HG02885 (cell line): ENCODE data around the gene UTY.
"Not testable (repeated sequence)": the region's sequence is repeated elsewhere in the genome, so short reads cannot be mapped to it uniquely, and the experiment has no call there.

Source experiments
- ATAC-seq: cut with Tn5 transposase; IDR thresholded peaks from one replicate; pipeline ENCODE4 v1.9.1; 2021; ENCODE audit warnings: mild to moderate bottlenecking; ENCODE audit not compliant: unreplicated experiment, poor library complexity

Gene UTY

DNA sequence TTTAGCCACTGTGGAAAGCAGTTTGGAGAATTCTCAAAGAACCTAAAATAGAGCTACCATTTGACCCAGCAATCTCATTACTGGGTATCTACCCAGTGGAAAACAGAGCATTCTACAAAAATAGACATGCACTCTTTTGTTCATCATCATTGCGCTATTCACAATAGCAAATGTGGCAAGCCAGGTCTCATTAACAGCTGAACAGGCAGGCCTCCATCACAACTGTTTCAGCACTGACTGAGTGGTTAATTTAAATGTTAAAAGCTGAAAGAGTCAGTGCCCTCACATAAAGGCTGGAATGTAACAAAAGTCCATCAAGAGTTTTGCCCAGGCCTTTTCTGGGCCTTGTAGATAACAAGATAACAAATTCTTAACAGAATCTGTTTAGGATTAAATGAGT, 166.9 kb downstream of the UTY start:
- no peak for ATAC-seq

DNA sequence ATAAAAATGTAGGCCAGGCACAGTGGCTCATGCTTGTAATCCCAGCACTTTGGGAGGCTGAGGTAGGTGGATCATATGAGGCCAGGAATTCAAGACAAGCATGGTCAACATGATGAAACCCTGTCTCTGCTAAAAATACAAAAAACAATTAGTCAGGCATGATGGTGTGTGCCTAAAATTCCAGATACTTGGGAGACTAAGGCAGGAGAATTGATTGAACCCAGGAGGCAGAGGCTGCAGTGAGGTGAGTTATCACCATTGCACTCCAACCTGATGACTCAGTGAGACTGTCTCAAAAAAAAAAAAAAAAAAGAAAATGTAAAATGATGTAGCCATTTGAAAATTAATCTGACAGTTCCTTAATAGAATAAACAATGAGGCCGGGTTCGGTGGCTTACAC, 171.9 kb downstream of the UTY start:
- no peak for ATAC-seq

DNA sequence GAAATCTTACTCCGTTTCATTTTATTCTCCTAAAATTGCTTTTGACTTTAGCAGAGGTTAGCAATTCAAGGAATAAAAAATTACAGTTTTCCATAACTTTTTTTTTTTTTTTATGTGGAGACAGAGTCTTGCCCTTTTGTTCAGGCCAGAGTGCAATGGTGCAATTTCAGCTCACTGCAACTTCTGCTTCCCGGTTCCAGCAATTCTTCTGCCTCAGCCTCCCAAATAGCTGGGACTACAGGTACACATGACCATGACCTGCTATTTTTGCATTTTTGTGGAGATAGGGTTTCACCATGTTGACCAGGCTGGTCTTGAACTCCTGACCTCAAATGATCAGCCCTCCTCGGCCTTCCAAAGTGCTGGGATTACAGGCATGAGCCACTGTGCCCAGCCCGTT, 179.0 kb downstream of the UTY start:
- ATAC-seq: no peak

DNA sequence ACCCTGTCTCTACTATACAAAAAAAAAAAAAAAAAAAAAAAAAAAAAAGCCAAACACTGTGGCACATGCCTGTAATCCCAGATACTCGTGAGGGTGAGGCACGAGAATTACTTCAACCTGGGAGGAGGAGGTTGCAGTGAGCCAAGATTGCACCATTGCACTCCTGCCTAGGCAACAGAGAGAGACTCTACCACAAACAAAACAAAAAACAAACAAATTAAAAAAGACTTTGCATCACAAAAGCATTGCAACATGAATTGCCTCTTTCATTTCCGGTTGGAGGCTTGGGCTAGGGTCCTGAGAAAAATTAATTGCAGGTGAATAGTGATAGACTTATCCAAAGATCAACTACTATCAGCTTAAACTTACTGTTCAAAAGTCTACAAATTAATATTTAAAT, 180.4 kb downstream of the UTY start:
- no peak for ATAC-seq

DNA sequence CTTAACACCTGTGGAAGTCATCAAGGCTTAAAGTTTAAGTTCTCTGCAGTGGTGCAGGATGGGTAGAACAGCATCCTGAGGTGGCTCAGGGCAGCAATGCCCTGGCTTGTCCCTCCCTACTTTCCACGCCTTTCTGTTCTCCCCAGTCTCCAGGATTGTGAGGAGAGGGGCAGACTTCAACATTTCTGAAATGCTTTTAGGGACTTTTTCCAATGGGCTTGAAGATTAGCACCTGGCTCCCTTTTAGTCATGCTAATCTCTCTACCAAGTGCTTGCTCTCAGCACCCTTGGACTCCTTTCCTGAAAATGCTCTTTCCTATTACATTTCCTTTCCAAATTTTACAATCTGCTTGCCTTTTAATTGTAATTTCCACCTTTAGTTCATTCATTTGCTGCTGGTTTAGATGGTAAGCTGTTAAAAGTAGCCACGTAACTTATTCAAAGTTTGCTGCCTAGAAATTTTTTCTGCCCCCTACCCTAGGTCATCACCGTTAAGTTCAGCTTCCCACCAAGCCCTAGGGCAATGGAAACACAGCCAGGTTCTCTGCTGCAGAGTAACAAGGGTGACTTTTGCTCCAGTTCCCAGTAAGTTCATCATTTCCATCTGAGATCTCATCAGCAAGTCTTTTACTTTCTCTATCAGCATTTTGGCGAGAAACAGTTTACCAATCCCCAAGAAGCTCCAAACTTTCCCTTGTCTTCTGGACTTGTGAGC, 183.5 kb downstream of the UTY start:
- ATAC-seq: no peak

DNA sequence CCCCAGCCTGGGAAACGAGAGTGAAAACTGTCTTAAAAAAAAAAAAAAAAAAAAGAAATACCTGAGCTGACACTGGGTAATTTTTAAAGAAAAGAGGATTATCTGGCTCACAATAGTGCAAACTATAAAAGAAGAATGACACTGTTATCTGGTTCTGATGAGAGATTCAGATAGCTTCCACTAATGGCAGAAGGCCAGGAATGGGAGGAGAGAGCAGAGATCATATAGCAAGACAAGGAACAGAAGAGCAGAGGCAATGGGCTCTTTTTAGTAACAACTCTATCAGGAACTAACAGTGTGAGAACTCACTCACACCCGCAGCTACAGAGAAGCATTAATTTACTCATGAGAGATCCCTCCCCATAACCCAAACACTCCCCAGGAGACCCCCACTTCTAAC, 184.8 kb downstream of the UTY start:
- ATAC-seq: no peak

DNA sequence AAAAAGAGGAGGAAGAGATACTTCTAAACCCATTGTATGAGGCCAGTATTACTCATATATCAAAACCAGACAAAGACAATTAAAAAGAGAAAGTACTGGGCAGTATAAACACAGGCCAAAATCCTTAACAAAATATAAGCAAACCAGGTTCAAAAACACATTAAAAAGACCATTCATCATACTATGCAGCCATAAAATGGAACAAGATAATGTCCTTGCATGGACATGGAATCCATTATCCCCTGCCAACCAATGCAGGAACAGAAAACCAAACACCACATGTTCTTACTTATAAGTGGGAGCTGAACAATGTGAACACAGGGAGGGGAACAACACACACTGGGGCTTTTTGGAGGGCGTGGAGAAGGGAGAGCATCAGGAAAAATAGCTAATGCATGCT, 188.6 kb downstream of the UTY start:
- ATAC-seq: no peak

DNA sequence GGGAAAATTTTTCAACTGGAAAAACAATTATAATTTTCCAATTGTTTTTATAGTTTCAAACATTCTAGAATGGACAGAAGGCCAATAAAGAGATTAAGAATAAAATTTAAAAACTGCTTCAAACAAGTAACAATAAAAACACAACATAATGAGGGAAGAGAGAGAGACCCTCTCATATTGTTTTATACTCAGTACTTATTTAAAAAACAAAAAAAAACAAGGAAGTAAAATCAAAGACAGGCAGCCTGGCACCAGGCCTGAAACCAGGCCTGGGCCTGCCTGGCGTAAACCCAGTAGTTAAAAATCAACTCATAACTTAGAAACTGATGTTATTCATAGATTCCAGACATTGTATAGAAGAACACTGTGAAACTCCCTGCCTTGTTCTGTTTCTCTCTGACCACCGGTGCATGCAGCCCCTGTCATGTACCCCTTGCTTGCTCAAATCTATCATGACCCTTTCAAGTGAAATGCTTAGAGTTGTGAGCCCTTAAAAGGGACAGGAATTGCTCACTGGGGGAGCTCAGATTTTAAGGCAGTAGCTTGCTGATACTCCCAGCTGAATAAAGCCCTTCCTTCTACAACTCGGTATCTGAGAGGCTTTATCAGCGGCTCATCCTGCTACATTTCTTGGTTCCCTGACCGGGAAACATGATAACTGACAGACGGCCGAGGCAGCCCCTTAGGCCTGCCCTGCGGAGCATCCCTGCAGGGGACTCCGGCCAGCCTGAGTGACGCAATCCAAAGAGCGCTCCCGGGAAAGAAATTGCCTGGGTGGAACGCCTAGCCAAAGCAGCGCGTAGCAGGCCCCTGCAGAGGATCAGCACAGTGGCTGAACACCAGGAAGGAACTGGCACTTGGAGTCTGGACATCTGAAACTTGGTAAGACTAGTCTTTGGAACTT, 197.4 kb downstream of the UTY start:
- ATAC-seq: not testable (repeated sequence)

DNA sequence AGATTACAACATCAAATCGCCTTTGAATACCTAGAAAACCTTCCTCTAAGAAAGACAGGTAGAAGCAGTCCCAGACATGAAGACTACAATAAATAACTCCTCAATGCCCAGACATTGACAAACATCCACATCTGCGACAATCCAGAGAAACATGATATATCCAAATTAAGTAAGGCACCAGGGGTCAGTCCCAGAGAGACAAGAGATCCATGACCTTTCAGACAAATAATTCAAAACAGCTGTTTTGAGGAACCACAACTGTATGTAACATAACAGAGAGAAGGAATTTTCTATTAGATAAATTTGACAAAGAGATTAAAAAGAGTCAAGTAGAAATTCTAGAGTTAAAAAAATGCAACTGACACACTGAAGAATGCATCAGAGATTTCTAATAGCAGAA, 200.3 kb downstream of the UTY start:
- ATAC-seq: no peak

DNA sequence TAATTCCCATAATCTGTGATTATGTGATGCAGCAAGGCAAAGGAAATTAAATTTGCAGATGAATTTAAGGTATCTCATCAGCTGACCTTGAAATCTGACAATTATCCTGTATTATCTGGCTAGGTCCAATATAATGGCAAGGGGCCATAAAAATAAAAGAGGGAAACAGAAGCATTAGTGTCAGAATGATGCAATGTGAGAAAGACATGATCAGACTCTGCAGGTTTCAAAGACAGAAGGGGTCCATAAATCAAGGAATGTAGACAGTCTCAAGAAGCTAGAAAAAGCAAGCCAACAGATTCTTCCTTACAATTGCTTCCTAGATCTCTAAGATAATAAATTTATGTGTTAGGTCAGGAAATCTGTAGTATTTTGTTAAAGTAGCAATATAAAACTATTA, 208.1 kb downstream of the UTY start:
- no peak for ATAC-seq

DNA sequence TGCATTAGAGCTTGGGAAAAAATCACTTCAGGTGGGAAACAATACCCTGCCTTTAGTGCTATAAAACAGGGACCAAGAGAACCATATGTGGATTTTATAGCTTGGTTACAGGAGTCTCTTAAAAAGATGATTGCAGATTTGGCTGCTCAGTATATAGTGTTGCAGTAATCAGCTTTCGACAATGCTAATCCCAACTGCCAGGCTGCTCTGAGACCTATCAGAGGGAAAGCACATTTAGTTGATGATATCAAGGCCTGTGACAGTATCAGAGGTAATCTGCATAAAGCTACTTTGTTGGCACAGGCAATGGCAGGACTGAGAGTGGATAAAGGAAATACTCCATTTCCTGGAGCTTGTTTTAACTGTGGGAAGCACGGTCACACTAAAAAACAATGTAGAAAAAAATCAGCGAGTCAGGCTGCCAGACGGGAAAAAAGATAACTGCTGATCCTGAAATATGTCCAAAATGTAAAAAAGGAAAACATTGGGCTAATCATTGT, 225.8 kb downstream of the UTY start:
- not testable (repeated sequence) for ATAC-seq

DNA sequence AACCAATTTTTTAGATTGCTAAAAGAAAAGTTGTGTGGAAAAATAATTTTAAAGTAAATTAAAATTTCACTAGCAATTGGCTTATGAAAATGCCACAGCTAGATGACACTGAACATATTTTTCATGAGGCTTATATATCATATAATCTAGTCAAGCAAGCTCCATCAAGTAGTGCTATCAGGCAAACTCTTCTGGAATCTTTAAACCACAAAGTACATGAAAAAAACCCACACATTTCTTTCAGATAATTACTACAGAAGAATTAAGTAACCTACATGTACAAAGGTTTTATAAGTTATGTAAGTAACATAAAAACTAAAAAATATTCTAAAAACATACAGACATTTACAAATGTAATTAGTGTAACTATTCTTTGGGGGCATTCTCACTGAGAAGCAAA, 229.4 kb downstream of the UTY start:
- ATAC-seq: no peak

DNA sequence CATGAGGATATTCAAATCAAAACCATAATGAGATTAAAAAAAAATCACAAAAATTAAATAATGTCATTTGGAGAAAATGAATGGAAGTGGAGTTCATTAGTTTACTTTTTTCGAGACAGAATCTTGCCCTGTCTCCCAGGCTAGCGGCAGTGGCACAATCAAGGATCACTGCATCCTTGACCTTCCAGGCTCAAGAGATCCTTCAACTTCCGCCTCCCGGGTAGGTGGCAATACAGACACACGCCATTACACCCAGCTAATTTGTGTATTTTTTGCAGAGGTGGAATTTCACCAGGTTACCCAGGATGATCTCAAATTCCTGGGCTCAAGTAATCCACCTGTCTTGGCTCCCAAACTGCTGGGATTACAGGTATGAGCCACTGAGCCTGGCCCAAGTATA, 236.1 kb downstream of the UTY start:
- ATAC-seq: no peak

DNA sequence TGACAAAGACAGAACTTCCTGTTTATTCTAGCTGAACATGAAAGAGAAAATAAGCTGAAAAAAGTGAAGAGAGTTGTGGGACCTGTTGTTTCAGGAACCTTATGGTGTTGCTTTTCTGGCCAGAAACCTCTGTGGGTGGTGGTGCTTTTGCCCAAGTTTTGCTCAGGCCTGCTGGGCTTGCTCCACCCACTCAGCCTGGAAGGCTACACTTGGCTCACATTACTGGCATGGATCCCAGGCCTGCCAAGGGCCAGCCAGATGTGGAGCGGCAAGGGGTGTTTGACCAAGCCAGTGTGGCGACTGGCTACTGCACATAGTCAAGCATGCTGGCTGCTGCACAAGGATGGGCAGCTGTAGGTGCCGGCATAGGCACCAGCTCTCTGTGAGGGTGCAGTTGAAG, 245.9 kb downstream of the UTY start:
- no peak for ATAC-seq

DNA sequence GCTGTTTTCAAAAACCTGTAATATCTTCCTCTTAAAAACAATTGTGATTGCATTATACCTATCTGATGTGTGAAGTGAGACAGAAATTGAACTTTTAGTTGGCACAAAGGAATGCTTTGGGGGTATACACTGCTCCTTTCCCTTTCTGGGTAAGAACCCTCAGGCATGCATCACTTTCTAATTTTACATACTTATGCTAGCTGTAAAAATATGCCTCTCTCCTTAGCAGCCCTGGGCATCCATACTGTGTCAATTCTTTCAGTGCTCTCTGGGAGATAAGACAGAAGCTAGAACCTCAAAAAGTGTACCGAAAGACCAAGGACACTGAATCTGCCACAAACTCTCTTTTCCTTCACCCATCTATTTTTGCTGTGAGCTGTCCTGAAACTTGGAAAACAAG, 246.7 kb downstream of the UTY start:
- ATAC-seq: no peak

DNA sequence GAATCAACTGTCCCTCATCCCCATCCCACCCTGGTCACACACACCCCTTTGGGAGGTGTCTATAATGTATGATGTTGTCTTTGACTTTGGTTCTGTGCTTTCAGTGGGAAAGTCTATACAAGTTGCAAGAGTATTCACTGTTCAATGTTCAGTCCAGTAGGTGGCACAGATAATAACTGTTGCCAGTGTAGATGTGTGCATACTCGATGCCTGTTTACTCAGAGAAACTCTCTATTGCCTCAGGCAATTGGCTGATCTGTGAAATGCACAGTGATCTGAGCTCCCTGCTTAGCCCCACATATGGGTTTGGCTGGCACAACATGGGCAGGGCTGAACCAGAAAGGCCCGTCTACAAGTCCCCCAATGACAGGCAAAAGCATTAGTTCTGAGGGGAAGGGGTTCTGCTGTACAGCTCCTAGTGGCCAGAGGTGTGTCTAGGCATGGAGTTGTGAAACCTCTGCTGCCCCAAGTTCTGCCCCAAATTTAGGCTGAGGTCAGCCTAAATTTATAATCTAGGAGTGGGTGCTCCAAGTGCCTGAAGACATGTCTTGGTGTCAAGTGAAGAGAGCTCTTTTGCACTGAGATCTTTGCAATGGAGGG, 252.4 kb downstream of the UTY start:
- no peak for ATAC-seq

DNA sequence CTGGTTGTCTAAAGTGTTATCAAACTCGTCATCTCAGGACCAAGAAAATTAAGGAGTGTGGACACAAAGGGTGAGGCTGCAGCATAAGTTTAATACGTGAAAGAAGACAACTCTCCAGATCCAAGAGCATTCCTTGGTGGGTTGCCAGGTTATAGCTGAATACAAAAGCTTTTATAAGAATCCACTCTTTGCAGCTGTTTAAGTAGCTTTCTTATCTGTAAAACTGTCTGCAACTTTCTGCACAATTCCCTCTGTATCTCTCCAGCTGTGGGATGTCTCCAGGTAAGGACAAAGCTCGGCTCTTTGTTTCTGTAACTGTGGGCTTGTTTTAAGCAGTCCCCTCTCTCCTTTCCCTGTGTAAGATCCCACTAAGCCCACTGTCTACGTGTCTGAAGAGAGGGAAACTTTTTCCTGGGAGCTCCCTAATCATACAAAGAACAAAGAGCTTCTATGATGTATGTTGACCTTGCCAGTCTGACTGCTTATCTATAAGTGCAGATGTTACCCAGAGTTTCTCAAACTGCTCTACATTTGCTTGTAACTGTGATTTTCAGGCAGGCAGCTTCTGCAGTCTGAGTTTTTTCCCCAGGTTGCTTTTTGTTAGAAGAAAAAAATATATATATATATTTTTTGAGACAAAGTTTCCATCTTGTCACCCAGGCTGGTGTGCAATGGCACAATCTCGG, 268.7 kb downstream of the UTY start:
- ATAC-seq: no peak

DNA sequence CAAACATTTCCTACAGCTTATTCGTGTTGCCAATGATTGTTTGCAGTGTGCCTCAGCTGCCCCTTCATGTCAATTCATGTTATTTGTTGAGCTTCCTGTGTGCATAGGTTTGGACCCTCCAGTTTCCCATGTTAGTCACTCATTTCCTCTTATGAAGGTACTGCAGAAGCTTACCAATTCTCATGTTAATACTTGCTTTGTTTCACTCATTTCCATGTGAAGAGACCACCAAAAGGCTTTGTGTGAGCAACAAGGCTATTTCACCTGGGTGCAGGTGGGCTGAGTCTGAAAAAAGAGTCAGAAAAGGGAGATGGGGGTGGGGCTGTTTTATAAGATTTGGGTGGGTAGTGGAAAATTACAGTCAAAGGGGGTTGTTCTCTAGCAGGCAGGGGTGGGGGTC, 274.6 kb downstream of the UTY start:
- no peak for ATAC-seq
